GM19372 (cell line): ENCODE data around the gene EFR3B.

Experiments
- ATAC-seq: cut with Tn5 transposase; IDR thresholded peaks from one replicate; pipeline ENCODE4 v1.9.1; 2021; ENCODE audit warnings: mild to moderate bottlenecking, low read depth, moderate library complexity; ENCODE audit not compliant: unreplicated experiment

Gene EFR3B

GRCh38 chr2:25173719-25174118 lies 131.8 kb downstream of the EFR3B start:
- no peak for ATAC-seq

DNA sequence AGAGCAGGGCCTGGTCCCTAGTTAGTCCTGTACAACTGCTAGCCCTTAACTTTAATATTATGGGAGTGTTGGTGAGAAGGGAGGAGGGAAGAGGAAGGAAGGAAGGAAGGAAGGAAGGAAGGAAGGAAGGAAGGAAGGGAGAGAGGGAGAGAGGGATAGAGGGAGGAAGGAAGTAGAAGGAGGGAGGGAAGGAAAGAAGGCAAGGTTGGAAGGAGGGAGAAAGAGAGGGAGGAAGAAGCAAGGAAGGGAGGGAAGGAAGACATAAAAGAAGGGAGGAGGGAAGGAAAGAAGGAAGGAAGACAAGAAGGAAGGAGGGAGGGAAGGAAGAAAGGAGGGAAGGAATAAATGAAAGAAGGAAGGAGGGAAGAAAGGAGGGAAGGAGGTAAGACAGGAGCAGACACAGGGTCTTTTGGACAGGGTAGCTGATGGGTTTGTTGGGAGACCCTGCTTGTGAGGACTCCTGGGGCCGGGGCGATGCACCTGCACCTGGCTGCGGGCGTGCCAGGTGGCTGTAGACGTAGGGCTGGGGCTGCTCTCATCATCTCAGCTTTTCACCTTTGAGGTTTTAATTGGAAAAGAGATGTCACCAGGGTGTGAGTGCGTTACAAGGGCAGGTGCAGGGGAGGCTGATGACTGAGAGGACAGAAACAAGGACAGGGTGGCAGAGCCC lies 132.5 kb downstream of the EFR3B start:
- ATAC-seq = no peak

DNA sequence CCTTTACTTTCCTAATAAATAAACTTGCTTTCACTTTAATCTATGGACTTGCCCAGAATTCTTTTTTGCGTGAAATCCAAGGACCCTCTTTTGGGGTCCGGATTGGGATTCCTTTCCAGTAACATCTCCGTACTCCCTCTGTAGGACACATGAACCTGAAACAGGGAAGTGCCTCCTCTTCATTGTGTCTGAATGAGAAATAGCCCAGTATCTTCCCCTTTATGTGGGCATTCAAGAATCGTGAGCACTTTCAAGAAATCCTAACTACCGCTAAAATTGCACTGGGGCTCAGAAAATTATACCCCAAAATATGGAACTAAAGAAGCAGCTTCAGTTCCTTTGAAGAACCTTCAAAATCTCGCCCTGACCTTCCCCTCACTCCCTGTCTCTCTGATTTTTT lies 134.3 kb downstream of the EFR3B start:
- ATAC-seq = no peak

- no peak for ATAC-seq
Measured at GRCh38 chr2:25176541-25177181, 134.8 kb downstream of the EFR3B start.

GRCh38 chr2:25177211-25177611 lies 135.3 kb downstream of the EFR3B start:
- no peak for ATAC-seq

GRCh38 chr2:25178976-25179375 lies 137.1 kb downstream of the EFR3B start:
- ATAC-seq = no peak

DNA sequence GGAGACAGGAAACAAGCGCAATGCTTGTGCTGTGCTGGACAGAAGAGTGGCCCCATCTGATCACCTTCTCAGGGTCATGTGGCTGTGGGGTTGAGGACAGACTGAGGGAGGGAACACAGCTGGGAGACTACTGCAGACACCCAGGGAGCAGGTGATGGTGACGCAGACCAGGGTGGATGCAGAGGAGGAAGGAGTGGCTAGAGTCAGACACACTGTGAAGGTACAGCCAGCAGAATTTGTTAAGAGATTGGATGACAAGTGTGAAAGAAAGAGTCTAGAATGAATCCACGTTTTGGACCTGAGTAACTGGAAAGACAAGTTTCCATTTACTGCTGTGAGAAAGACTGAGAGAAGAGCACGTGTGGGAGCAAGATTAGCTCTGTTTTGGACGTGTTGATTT lies 142.4 kb downstream of the EFR3B start:
- ATAC-seq = no peak

- ATAC-seq = no peak
Measured at GRCh38 chr2:25187729-25188350, 146.0 kb downstream of the EFR3B start.

- ATAC-seq = no peak
Measured at GRCh38 chr2:25188405-25188804, 146.5 kb downstream of the EFR3B start.

GRCh38 chr2:25190536-25190935 lies 148.7 kb downstream of the EFR3B start:
- no peak for ATAC-seq

GRCh38 chr2:25194576-25195122 lies 152.8 kb downstream of the EFR3B start:
- ATAC-seq = no peak

DNA sequence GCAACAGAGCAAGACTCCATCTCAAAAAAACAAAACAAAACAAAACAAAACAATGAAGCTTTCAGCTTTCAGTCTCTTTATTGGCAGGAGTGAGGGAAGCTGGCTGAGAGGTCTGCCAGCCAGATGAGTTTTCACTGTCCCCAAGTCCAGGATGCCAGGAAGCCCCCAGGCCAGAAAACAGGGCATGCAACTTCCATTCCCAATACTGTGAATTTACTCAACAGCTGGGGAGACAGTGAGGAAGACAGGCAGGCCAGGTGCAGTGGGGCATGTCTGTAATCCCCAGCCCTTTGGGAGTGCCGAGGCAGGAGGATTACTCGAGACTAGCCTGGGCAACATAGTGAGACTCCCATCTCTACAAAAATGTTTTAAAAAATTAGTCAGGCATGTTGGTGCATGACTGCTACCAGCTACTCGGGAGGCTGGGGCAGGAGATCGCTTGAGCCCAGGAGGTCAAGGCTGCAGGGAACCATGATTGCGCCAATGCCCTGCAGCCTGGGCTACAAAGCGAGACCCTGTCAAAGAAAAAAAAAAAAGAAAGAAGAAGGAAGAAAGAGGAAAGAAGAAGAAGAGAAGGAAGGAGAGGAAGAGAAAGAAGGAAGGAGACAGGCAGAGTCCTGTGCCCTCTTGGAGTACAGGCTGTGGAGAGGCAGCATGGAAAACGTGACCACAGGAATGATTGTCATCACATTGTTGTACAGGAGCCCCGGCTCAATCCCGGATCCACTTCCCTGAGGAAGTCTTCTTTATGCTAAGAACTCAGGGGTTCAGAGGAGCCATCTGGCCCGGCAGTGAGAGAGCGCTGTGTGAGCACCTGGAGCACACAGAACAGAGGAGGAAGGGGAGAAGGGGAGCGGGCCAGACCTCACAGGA lies 155.7 kb downstream of the EFR3B start:
- no peak for ATAC-seq

- no peak for ATAC-seq
Measured at GRCh38 chr2:25198209-25198525, 156.3 kb downstream of the EFR3B start.

- no peak for ATAC-seq
Measured at GRCh38 chr2:25198576-25198975, 156.7 kb downstream of the EFR3B start.

DNA sequence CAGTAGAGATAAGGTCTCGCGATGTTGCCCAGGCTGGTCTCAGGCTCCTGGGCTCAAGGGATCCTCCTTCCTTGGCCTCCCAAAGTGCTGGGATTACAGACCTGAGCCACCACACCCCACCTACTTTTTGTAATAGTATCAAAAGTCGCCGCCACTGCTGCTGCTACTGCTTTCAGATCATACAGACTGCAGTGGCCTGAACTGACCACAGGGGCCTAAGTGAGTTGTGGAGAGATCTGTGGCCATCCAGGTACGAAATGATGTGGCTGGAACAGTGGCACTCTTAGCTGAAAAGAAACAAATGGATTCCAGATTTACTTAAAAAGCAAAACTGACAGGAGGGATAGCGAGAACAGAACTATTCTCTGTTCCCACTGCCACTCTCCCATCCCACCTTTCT lies 159.4 kb downstream of the EFR3B start:
- ATAC-seq = no peak

DNA sequence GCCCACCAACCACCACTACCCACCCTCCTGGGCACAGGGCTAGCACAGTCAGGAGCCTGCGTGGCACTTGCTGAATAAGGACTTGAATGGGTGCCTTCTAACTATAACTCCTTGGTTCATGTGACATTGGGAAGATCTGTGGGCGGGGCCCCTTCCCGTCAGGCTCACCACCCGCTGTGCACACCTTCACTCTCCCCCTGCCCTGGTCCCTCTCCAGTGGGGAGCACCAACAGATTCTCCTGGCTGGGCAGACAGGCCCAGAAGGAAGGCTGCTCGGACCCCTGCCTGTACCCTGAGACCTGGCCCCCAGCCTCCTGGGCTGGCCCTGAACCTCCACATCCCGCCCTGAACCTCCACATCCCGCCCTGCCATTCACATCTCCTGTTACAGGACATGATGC lies 159.9 kb downstream of the EFR3B start:
- no peak for ATAC-seq

DNA sequence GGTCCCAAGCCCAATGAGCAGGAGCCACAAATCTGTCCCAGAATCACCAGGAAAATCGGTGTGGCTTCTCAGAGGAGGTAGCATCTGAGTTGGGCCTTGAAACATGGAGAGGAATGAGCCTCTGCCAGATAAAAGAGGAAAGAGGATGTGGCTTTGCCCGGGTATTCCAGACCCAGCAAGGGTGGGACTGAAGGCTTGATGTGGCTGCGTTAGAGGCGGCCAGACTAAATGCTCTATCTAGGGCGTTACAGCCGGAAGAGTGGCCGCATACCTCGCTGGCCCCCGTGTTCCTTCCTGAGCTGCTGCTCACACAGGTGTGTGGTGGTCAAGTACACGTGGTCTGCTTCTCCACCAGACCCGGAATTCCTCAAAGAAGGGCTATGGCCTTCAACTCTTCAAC lies 160.4 kb downstream of the EFR3B start:
- ATAC-seq = no peak

GRCh38 chr2:25204190-25204838 lies 162.4 kb downstream of the EFR3B start:
- ATAC-seq = peak; percentile 62

DNA sequence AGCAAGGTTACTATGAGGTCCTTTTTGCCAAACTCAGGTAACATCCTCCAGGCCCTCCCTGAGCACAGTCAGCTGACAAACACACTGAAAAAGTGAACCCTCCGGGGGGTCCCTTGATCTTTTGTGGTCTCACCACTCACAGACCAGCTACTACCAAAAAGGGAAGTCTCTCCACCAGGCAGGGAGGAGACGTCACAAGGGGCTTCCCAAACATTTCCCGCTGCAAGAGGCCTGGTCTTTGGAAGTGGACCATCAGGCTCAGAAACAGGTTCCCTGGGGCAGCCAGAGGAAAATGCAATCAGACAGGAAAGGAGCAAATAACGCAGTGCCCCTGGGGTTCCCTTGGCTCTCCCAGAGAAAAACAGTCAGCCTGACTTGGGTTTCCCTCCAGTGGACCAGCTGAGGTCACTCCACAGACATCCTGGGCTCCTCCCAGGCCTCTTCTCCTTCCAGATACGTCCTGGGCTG lies 165.2 kb downstream of the EFR3B start:
- ATAC-seq = no peak
